ENCODE data around the gene ADAMTS14.

Gene ADAMTS14

DNA sequence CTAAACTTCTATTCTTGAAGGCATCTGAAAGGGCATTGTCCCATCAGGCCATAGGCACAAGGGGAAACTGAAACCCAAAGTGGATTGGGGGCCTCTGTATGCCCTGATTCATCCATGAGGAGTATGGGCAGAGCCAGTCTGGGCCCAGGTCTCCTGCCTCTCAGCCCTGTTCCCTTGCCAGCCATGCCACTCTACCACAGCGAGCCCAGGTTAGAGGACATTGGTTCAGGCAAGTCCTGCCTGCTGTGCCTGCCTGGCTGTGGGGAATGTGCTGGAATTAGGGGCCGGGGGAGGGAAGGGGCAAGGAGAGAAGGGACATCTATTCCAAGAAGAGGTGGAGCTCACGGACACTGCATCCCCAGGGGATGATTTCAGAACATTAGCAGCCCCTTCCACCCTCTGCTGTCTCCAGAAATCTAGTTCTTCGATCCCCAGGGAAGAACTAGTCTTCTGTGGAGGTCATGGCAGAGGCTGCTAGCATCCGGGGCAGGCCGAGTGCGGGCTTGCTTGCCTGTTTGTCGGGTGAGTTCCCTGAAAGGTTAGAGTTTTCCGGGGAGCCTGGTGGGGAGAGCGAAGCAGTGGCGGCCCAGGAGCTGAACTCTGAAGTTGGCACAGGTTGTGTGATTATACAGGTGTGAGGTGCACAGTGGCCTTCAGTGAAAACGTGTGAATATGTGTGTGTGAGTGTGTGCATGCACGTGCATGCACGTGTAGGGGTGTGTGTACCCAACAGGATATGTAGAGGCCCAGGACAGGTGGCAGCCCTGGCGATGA is 75.1 kb downstream of the ADAMTS14 start:
- TF ChIP-seq TEAD4 (IDR thresholded peaks at IDR 0.05) (no peak), CREB1 (IDR thresholded peaks at IDR 0.05; ENCODE audit: low read depth) (no peak), TAF1 (IDR thresholded peaks at IDR 0.05; ENCODE audit: low read depth) (no peak), TCF12 (IDR thresholded peaks at IDR 0.05; ENCODE audit: low read depth) (no peak), REST (IDR thresholded peaks at IDR 0.05; ENCODE audit: low read depth) (no peak), YY1 (IDR thresholded peaks at IDR 0.05; ENCODE audit: low read depth) (no peak), NFIC (IDR thresholded peaks at IDR 0.05) (no peak), EGR1 (IDR thresholded peaks at IDR 0.05) (no peak), CEBPB (IDR thresholded peaks at IDR 0.05) (no peak), RAD21 (IDR thresholded peaks at IDR 0.05; ENCODE audit: low read depth) (no peak), ZBTB7A (IDR thresholded peaks at IDR 0.05; ENCODE audit: low read depth) (no peak), FOXM1 (IDR thresholded peaks at IDR 0.05; ENCODE audit: borderline replicate concordance, low read depth) (no peak), EP300 (IDR thresholded peaks at IDR 0.05; ENCODE audit: borderline replicate concordance) (no peak), MAX (IDR thresholded peaks at IDR 0.05) (no peak)
- TF ChIP-seq, protein P1, sequence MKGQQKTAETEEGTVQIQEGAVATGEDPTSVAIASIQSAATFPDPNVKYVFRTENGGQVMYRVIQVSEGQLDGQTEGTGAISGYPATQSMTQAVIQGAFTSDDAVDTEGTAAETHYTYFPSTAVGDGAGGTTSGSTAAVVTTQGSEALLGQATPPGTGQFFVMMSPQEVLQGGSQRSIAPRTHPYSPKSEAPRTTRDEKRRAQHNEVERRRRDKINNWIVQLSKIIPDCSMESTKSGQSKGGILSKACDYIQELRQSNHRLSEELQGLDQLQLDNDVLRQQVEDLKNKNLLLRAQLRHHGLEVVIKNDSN (IDR thresholded peaks at IDR 0.05) = no peak

DNA sequence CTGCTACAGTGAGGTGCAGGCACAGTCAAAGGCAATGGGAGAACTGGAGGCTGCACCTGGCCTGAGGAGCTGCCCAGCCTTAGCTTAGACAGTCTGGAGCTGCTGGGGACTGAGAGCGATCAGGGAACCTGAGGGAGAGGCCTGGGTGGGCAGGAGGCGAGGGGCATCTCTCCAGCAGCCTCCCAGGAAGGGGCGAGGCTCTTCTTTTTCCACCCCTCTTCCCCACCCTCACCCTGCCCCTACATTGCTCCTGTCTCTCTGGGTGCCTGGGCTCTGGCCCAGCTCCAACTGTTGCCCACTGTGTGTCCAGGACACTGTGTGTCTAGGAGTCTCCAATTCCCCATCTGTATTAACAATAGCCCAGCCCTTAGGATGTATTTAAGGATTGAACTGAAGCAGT is 76.0 kb downstream of the ADAMTS14 start:
- TF ChIP-seq ZBTB7A (IDR thresholded peaks at IDR 0.05; ENCODE audit: low read depth) = no peak
- TF ChIP-seq EP300 (IDR thresholded peaks at IDR 0.05; ENCODE audit: borderline replicate concordance) = no peak
- TF ChIP-seq TCF12 (IDR thresholded peaks at IDR 0.05; ENCODE audit: low read depth) = no peak
- TF ChIP-seq MAX (IDR thresholded peaks at IDR 0.05) = no peak
- TF ChIP-seq TAF1 (IDR thresholded peaks at IDR 0.05; ENCODE audit: low read depth) = no peak
- no peak for TF ChIP-seq REST (IDR thresholded peaks at IDR 0.05; ENCODE audit: low read depth)
- no peak for TF ChIP-seq CREB1 (IDR thresholded peaks at IDR 0.05; ENCODE audit: low read depth)
- no peak for TF ChIP-seq NFIC (IDR thresholded peaks at IDR 0.05)
- TF ChIP-seq CEBPB (IDR thresholded peaks at IDR 0.05) = no peak
- no peak for TF ChIP-seq EGR1 (IDR thresholded peaks at IDR 0.05)
- TF ChIP-seq RAD21 (IDR thresholded peaks at IDR 0.05; ENCODE audit: low read depth) = no peak
- TF ChIP-seq YY1 (IDR thresholded peaks at IDR 0.05; ENCODE audit: low read depth) = no peak
- TF ChIP-seq FOXM1 (IDR thresholded peaks at IDR 0.05; ENCODE audit: borderline replicate concordance, low read depth) = no peak
- TF ChIP-seq TEAD4 (IDR thresholded peaks at IDR 0.05) = no peak

DNA sequence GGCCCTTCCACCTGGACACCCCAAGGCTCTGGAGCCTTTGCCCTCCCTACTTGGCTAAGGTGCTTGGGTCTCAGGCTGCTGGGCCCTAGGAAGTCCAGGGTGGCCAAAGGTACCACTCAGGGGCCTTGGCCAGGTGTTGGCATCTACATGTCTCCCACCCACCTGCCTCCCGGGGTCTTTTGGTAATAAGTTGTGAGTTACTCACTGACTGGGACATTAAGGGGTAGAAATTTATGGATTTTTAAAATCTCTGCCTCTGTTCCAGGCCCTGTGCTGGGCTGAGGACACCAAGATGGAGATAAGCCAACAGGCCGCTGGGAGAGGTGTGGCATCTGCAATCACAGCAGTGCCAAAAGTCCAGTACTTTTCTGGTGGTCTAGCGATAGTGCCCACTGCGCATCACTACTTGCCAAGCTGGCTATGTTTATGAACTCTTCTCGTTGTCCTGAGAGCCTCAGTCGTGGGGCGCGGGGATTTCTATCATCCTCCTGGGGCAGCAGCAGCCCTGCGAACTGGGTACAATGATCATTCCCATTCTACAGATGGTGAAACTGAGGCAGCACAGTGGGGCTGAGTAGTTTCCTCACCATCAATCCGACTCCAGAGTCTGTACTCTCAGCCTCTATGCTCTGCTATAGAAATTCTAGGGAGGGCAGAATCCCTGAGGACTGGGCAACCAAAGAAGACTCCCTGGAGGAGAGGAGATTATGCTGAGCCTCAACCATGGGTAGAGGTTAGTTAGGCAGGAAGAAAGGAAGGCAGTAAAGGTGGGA is 76.7 kb downstream of the ADAMTS14 start:
- TF ChIP-seq TEAD4 (IDR thresholded peaks at IDR 0.05) = no peak

GRCh38 chr10:70749756-70750155 is 77.5 kb downstream of the ADAMTS14 start:
- TF ChIP-seq TEAD4 (IDR thresholded peaks at IDR 0.05) (no peak), EGR1 (IDR thresholded peaks at IDR 0.05) (no peak), CREB1 (IDR thresholded peaks at IDR 0.05; ENCODE audit: low read depth) (no peak), YY1 (IDR thresholded peaks at IDR 0.05; ENCODE audit: low read depth) (no peak), ZBTB7A (IDR thresholded peaks at IDR 0.05; ENCODE audit: low read depth) (no peak), FOXM1 (IDR thresholded peaks at IDR 0.05; ENCODE audit: borderline replicate concordance, low read depth) (no peak), RAD21 (IDR thresholded peaks at IDR 0.05; ENCODE audit: low read depth) (no peak), NFIC (IDR thresholded peaks at IDR 0.05) (no peak), EP300 (IDR thresholded peaks at IDR 0.05; ENCODE audit: borderline replicate concordance) (no peak), CEBPB (IDR thresholded peaks at IDR 0.05) (no peak), TAF1 (IDR thresholded peaks at IDR 0.05; ENCODE audit: low read depth) (no peak), TCF12 (IDR thresholded peaks at IDR 0.05; ENCODE audit: low read depth) (no peak), MAX (IDR thresholded peaks at IDR 0.05) (no peak)
- TF ChIP-seq, protein P1 (IDR thresholded peaks at IDR 0.05) = no peak

DNA sequence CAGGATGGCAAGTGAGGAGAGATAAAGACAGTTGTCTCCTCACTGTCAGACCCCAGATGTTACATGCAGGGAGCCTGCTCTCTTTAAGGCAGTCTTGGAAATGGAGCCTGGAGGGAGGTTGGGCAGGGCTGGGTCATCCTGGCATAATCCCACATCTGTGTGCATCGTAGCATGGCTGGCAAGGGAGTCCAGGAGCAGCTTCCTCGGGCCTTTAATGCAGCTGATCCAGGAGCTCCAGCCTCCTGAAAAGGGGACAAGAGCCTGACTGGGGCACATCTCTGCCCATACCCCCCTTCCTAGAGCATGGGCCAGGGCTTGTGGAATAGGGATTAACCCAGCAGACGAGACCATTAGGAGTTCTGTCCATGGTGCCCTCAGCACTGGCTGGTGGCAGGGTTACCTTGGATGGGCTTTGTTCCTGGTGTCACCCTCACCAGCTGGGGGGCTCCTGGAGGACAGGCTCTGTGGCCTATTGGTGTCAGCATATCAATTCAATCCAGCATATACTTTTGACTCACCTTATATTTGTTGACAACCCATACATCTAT is 77.9 kb downstream of the ADAMTS14 start:
- no peak for TF ChIP-seq CREB1 (IDR thresholded peaks at IDR 0.05; ENCODE audit: low read depth)
- TF ChIP-seq REST (IDR thresholded peaks at IDR 0.05; ENCODE audit: low read depth) = peak; percentile 52; the same call in 1 of the 2 replicates
- no peak for TF ChIP-seq NFIC (IDR thresholded peaks at IDR 0.05)

Measured in Ishikawa (cell line).